HCT116 (cell line): ENCODE measurements around the gene SPATA20. TPM values are rescaled to one million over a fixed set of nuclear protein-coding genes. Genes with fewer than 3 reads are reported as not detected.

Experiments
- CBX3 ChIP-seq: IDR thresholded peaks from 2 replicates; pipeline ENCODE4 v1.6.1; 2012; ENCODE audit warnings: low read depth
- EZH2phosphoT487 ChIP-seq: fragments of 200-600 bp; IDR thresholded peaks from 2 replicates; pipeline ENCODE4 v1.6.1; 2018; ENCODE audit warnings: antibody characterized with exemption, borderline replicate concordance
- RAD21 ChIP-seq: IDR thresholded peaks from 2 replicates; pipeline ENCODE4 v1.6.1; 2012; ENCODE audit warnings: low read depth, mild to moderate bottlenecking
- SIN3A ChIP-seq: IDR thresholded peaks from 2 replicates; pipeline ENCODE4 v1.6.1; 2012; ENCODE audit warnings: low read depth
- SRF ChIP-seq: IDR thresholded peaks from 2 replicates; pipeline ENCODE4 v1.6.1; 2012; ENCODE audit warnings: low read depth
- TCF7L2 ChIP-seq: IDR thresholded peaks from 2 replicates; pipeline ENCODE4 v1.7.0; 2011; ENCODE audit warnings: borderline replicate concordance, inconsistent platforms; ENCODE audit not compliant: insufficient read depth, insufficient read length; ENCODE audit errors: extremely low read depth
- YY1 ChIP-seq: IDR thresholded peaks from 2 replicates; pipeline ENCODE4 v1.6.1; 2011; ENCODE audit warnings: low read length, low read depth, moderate library complexity, mild to moderate bottlenecking; ENCODE audit not compliant: insufficient replicate concordance; ENCODE audit errors: extremely low read depth
- total RNA-seq: library from RNA; stranded (reverse); gene quantifications from one replicate; pipeline ENCODE4 v1.2.1, GENCODE V29; 2021; ENCODE audit not compliant: unreplicated experiment
- TF ChIP-seq, protein P1 (sequence below), 3 experiments: fragments of 200-600 bp in 1 of 3; sonication (generic) in 1 of 3; IDR thresholded peaks in 2 of 3; conservative IDR thresholded peaks in 1 of 3; 2 replicates each; pipeline ENCODE4 v1.5.1; 2012 to 2017; ENCODE audit warnings: low read depth in 2 of 3, low read length in 2 of 3, antibody characterized with exemption in 1 of 3, borderline replicate concordance in 1 of 3, control low read depth in 1 of 3, mild to moderate bottlenecking in 1 of 3, mixed read lengths in 1 of 3, mixed run types in 1 of 3, moderate library complexity in 1 of 3; ENCODE audit not compliant: insufficient read depth in 1 of 3
- TF ChIP-seq, protein P2 (sequence below): IDR thresholded peaks from 2 replicates; pipeline ENCODE4 v1.6.1; 2012

Gene SPATA20
- total RNA-seq, 1 experiment from 2014 or later = 57.5 TPM

DNA sequence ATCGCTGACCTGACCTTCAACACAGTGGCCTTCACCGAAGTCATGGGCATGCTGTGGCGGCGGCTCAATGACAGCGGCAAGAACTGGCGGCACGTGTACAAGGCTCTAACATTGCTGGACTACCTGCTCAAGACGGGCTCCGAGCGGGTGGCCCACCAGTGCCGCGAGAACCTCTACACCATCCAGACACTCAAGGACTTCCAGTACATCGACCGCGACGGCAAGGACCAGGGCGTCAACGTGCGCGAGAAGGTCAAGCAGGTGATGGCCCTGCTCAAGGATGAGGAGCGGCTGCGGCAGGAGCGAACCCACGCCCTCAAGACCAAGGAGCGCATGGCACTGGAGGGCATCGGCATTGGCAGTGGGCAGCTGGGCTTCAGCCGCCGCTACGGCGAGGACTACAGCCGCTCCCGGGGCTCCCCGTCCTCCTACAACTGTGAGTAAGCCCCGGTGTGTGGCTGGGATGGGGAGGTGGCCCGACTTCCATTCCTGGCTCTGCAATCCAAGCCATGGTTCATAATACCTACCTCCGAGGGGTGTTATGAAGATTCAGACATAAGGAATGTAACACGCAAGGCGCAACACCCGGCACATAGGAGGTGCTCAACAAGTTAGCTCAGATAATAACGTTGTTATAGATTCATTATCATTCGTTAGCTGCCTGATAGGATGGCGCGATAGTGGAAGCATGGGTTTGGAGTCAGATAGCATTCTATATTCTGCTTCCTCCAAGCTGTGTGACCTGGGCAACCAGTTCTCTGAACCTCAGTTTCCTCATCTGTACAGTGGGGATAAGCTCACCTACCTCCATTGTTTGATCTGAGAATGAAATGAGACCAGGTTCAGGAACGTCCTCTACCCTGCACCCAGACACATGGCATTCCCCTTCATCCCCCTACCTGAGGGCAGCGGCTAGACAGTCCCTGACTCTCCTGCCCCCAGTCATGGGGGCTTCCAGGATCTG, 10.0 kb upstream of the SPATA20 start (continued):
- TF ChIP-seq, protein P1, sequence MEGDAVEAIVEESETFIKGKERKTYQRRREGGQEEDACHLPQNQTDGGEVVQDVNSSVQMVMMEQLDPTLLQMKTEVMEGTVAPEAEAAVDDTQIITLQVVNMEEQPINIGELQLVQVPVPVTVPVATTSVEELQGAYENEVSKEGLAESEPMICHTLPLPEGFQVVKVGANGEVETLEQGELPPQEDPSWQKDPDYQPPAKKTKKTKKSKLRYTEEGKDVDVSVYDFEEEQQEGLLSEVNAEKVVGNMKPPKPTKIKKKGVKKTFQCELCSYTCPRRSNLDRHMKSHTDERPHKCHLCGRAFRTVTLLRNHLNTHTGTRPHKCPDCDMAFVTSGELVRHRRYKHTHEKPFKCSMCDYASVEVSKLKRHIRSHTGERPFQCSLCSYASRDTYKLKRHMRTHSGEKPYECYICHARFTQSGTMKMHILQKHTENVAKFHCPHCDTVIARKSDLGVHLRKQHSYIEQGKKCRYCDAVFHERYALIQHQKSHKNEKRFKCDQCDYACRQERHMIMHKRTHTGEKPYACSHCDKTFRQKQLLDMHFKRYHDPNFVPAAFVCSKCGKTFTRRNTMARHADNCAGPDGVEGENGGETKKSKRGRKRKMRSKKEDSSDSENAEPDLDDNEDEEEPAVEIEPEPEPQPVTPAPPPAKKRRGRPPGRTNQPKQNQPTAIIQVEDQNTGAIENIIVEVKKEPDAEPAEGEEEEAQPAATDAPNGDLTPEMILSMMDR (IDR thresholded peaks at IDR 0.05 in 2 of 3, conservative IDR thresholded peaks at IDR 0.05 in 1 of 3; ENCODE audit: borderline replicate concordance in 1 of 3, insufficient read depth in 1 of 3, low read depth in 2 of 3, low read length in 2 of 3) = no peak
- TF ChIP-seq SIN3A (no peak), RAD21 (no peak), EZH2phosphoT487 (no peak), SRF (no peak), YY1 (no peak), TCF7L2 (no peak), CBX3 (no peak)
- TF ChIP-seq, protein P2, sequence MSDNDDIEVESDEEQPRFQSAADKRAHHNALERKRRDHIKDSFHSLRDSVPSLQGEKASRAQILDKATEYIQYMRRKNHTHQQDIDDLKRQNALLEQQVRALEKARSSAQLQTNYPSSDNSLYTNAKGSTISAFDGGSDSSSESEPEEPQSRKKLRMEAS = no peak
